Embryonic facial prominence (tissue), 1 donor: ENCODE results near the gene CELF4.

Source experiments
- DNase-seq: peaks from one replicate; pipeline ENCODE4 v3.0.0-alpha.2; 2016; ENCODE audit errors: extremely low spot score

Gene CELF4

GRCh38 chr18:37317486-37317885, 248.1 kb downstream of the CELF4 start:
- DNase-seq = no peak

GRCh38 chr18:37316468-37316867, 249.1 kb downstream of the CELF4 start:
- DNase-seq = no peak

- DNase-seq = no peak
Observed at GRCh38 chr18:37315935-37316334, 249.7 kb downstream of the CELF4 start.

- DNase-seq = no peak
Observed at GRCh38 chr18:37314534-37314933, 251.1 kb downstream of the CELF4 start.

GRCh38 chr18:37313624-37314023, 252.0 kb downstream of the CELF4 start:
- DNase-seq = no peak

GRCh38 chr18:37309861-37310260, 255.7 kb downstream of the CELF4 start:
- DNase-seq = no peak

- no peak for DNase-seq
Observed at GRCh38 chr18:37309059-37309458, 256.5 kb downstream of the CELF4 start.

GRCh38 chr18:37307181-37307580, 258.4 kb downstream of the CELF4 start:
- no peak for DNase-seq

- no peak for DNase-seq
Observed at GRCh38 chr18:37306432-37306831, 259.2 kb downstream of the CELF4 start.

GRCh38 chr18:37305066-37305465, 260.5 kb downstream of the CELF4 start:
- no peak for DNase-seq

GRCh38 chr18:37304012-37304680, 261.5 kb downstream of the CELF4 start:
- DNase-seq = no peak

GRCh38 chr18:37303009-37303408, 262.6 kb downstream of the CELF4 start:
- DNase-seq = no peak

GRCh38 chr18:37302519-37302918, 263.1 kb downstream of the CELF4 start:
- no peak for DNase-seq

- DNase-seq = peak; percentile 92
Observed at GRCh38 chr18:37299471-37300304, 265.9 kb downstream of the CELF4 start.

GRCh38 chr18:37298816-37299215, 266.8 kb downstream of the CELF4 start:
- no peak for DNase-seq

GRCh38 chr18:37297106-37297505, 268.5 kb downstream of the CELF4 start:
- DNase-seq = no peak

GRCh38 chr18:37294951-37295350, 270.6 kb downstream of the CELF4 start:
- no peak for DNase-seq

- no peak for DNase-seq
Observed at GRCh38 chr18:37293359-37293758, 272.2 kb downstream of the CELF4 start.

- DNase-seq = no peak
Observed at GRCh38 chr18:37289423-37289822, 276.2 kb downstream of the CELF4 start.

- DNase-seq = no peak
Observed at GRCh38 chr18:37287601-37288000, 278.0 kb downstream of the CELF4 start.

- no peak for DNase-seq
Observed at GRCh38 chr18:37286801-37287200, 278.8 kb downstream of the CELF4 start.

- no peak for DNase-seq
Observed at GRCh38 chr18:37285825-37286224, 279.8 kb downstream of the CELF4 start.

- no peak for DNase-seq
Observed at GRCh38 chr18:37284260-37284659, 281.3 kb downstream of the CELF4 start.
